ENCODE data around the gene PIGL.
"Not testable (repeated sequence)": the region's sequence is repeated elsewhere in the genome, so short reads cannot be mapped to it uniquely, and the experiment has no call there.

The PIGL gene

DNA sequence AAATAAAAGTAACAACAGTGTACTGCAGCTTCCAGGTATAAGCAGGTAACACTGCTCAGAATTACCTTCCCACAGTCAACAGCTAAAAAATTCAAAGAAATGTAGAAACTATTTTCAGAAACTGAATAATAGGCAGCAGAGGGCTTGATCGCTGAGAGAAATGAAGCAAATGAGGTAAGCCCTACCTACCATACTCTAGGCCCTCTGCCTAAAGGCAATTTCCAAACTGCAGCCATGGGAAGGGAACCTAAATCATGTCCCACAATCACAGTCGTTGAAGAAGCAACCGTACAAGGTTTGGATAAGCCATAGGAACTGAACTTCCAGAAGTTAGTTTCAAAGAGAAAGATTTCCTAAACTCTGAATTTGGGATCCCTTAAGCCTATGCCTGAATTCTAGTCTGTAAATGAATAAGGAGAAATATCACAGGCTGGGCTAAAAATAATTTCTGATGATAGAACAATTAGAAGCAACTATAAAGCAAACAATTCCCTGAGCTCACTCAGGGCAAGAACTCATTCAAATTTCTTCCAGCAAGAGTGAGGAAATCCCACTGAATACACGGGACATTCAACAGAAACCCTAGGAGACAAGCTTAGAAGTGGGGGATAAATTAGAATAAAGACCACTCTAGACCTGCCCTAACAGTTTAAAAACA, 26.2 kb upstream of the PIGL start:
- H3K4me3 ChIP-seq (ENCODE audit: control insufficient read depth, low read depth, low read length), result no peak overlapping the region
- TF ChIP-seq CTCF (conservative IDR thresholded peaks at IDR 0.05; ENCODE audit: control insufficient read depth, insufficient read depth, low read depth, low read length), result no peak
- DNase-seq (ENCODE audit: low read depth), result no peak

DNA sequence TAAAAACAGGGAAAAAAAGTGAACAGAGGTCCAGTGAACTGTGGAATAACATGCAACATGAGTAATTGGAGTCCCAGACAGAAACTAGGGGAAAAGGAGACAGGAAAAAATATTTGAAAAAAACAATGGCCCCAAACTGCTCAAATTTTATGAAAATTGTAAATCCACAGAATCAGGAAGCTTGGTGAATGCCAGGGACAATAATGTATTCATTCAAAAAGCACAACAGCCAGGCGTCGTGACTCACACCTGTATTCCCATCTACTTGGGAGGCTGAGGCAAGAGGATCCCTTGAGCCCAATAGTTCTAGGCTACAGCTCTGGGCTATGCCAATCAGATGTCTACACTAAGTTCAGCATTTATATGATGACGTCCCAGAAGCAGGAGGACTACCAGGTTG, 25.4 kb upstream of the PIGL start:
- TF ChIP-seq CTCF (conservative IDR thresholded peaks at IDR 0.05; ENCODE audit: control insufficient read depth, insufficient read depth, low read depth, low read length), result no peak
- no peak overlapping the region for H3K4me3 ChIP-seq (ENCODE audit: control insufficient read depth, low read depth, low read length)
- DNase-seq (ENCODE audit: low read depth), result peak; percentile 33

DNA sequence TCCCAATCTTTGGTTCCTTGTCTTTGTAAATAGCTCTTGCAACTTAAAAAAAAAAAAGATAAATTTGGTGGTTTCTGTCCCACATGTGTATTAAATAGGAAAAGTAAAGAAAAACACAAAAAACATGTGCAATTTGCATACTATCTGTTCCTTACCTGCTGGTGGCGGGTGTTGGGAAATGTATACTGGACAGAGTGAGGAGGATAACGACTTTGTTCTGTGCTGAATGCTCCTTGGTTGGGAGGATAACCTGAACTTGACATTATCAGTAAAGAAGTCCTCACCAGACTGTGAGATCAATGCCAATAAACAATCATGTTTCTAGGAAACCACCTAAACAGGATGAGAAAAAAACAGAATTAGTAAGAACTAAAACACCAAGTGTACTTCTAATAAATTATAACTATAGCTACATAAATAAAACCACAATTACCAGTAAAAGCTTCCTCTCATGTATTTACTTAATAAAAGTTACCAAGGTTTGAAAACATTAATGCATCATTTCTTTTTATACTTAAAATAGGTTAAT, 22.6 kb upstream of the PIGL start:
- H3K4me3 ChIP-seq (ENCODE audit: control insufficient read depth, low read depth, low read length); DNase-seq (ENCODE audit: low read depth): not testable (repeated sequence)

DNA sequence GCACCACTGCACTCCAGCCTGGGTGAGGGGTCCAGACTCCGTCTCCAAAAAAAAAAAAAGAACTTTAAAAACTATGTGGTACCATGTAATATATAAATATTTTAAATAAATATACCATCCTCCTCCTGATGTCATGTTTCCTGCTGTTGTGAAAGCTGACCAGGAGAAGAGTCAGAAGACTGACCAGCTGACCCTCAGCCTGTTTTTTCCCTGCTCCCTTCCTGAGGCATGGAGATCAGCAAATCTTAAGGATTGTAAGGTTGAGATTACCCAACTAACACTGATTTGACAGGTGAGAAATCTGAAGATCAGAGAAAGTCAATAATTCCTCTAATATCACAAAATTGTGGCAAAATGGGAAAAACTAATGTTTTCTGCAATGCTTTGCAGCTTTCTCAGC, 19.7 kb upstream of the PIGL start:
- no peak for DNase-seq (ENCODE audit: low read depth)
- TF ChIP-seq CTCF (conservative IDR thresholded peaks at IDR 0.05; ENCODE audit: control insufficient read depth, insufficient read depth, low read depth, low read length), result no peak
- no peak overlapping the region for H3K4me3 ChIP-seq (ENCODE audit: control insufficient read depth, low read depth, low read length)

GRCh38 chr17:16199093-16199492, 17.9 kb upstream of the PIGL start:
- H3K4me3 ChIP-seq (ENCODE audit: control insufficient read depth, low read depth, low read length), result no peak overlapping the region
- no peak for DNase-seq (ENCODE audit: low read depth)
- TF ChIP-seq CTCF (conservative IDR thresholded peaks at IDR 0.05; ENCODE audit: control insufficient read depth, insufficient read depth, low read depth, low read length), result no peak

- H3K4me3 ChIP-seq (ENCODE audit: control insufficient read depth, low read depth, low read length); DNase-seq (ENCODE audit: low read depth): not testable (repeated sequence)
Measured at GRCh38 chr17:16201693-16202131, 15.3 kb upstream of the PIGL start.

DNA sequence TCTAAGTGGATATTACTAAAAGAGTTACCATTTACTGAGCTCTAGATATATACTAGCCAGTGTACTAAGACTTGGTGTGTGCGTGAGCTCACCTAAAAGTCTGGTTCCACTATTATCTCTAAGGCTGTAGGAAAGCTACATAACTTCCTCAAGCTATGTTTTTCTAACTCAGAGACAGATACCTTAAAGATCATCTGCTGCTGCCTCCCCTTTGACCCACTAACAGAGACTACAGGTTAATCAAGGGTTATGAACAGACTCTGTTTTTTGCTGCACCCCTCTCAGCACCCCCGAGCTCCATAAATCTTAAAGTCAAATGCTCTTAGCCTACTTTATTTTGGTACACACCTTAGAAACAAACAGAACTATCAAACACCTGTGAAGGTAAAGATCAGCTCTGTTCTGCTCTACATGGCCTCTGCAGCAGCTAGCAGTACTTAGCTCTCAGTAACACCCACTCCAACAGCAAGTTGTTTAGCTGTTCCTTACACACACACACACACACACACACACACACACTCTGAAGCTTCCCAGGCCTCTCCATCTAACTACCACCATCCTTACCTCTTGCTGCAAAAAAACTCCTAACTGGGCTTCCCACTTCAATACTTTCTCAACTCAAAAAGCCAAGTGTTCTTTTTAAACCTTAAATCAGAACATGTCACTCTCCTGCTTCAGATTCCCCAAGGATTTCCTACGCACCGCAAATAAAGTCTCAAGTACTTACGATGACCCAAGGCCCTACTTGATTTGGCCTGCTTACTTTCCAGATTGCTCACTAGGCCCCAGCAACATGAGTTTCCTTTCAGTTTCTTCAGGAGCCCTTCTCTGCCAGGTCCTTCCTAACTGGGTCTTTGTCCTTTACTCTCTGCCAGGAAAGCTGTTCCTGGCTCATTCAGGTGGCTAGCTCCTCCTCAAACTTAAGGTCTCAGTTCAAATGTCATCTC, 14.2 kb upstream of the PIGL start:
- H3K4me3 ChIP-seq (ENCODE audit: control insufficient read depth, low read depth, low read length), result not testable (repeated sequence)
- peak; percentile 66 for DNase-seq (ENCODE audit: low read depth)

- DNase-seq (ENCODE audit: low read depth); H3K4me3 ChIP-seq (ENCODE audit: control insufficient read depth, low read depth, low read length): not testable (repeated sequence)
Measured at GRCh38 chr17:16204763-16205162, 12.2 kb upstream of the PIGL start.

Data from fibroblast of mammary gland (primary cell).